K562 (cell line): ENCODE measurements around the gene ENDOG.

Experiments used
- CTCF ChIP-seq, 3 experiments: IDR thresholded peaks in 2 of 3; conservative IDR thresholded peaks in 1 of 3; 2 replicates each; pipeline ENCODE4 v1.5.1; 2011 to 2012; ENCODE audit warnings: low read length in 3 of 3, mild to moderate bottlenecking in 3 of 3, control low read depth in 2 of 3, improper control_type of control experiment in 1 of 3, inconsistent platforms in 1 of 3, low read depth in 1 of 3, mixed read lengths in 1 of 3, moderate library complexity in 1 of 3; ENCODE audit not compliant: insufficient read depth in 2 of 3
- JUND ChIP-seq, 2 experiments: IDR thresholded peaks; 2 replicates in 1 of 2; 3 replicates in 1 of 2; pipeline ENCODE4 v1.6.1; 2011; ENCODE audit warnings: borderline replicate concordance in 2 of 2, low read depth in 2 of 2, low read length in 2 of 2, improper control_type of control experiment in 1 of 2, missing biosample characterization in 1 of 2, missing genetic modification characterization in 1 of 2, missing genetic modification reagents in 1 of 2
- KLF16 ChIP-seq: IDR thresholded peaks from 2 replicates; pipeline ENCODE4 v1.6.1; 2016; ENCODE audit warnings: antibody characterized with exemption
- POLR2AphosphoS5 ChIP-seq: IDR thresholded peaks from 2 replicates; pipeline ENCODE4 v1.6.1; 2011; ENCODE audit warnings: mild to moderate bottlenecking, low read depth, low read length, moderate library complexity; ENCODE audit not compliant: control insufficient read depth, insufficient read depth
- RAD21 ChIP-seq, 2 experiments: fragments of 250-450 bp in 1 of 2; fragments of 450-650 bp in 1 of 2; sonication (Bioruptor Pico) in 1 of 2; formaldehyde crosslinking in 1 of 2; IDR thresholded peaks in 1 of 2; conservative IDR thresholded peaks in 1 of 2; 2 replicates each; pipeline versions ENCODE4 v1.4.0 to v1.8.0; 2020 to 2022; ENCODE audit warnings: mild to moderate bottlenecking in 2 of 2, moderate library complexity in 1 of 2
- RAD51 ChIP-seq: fragments of 450-650 bp; IDR thresholded peaks from 2 replicates; pipeline ENCODE4 v1.7.1; 2016; ENCODE audit warnings: low read depth, mild to moderate bottlenecking, borderline replicate concordance
- RERE ChIP-seq: sonication (generic); formaldehyde crosslinking; IDR thresholded peaks from 2 replicates; pipeline ENCODE4 v1.8.0; 2023; ENCODE audit warnings: missing genetic modification reagents, mild to moderate bottlenecking, borderline replicate concordance
- TAF1 ChIP-seq: IDR thresholded peaks from 2 replicates; pipeline ENCODE4 v1.6.1; 2011; ENCODE audit warnings: mild to moderate bottlenecking, low read length, moderate library complexity; ENCODE audit not compliant: insufficient read depth, control insufficient read depth, severe bottlenecking; ENCODE audit errors: extremely low read depth
- ZBTB17 ChIP-seq: fragments of 450-650 bp; formaldehyde crosslinking; IDR thresholded peaks from 2 replicates; pipeline ENCODE4 v1.4.0; 2020; ENCODE audit warnings: mild to moderate bottlenecking
- ZNF143 ChIP-seq: sonication (generic); formaldehyde crosslinking; IDR thresholded peaks from 2 replicates; pipeline ENCODE4 v1.9.0; 2022; ENCODE audit warnings: mild to moderate bottlenecking, missing genetic modification reagents
- ZNF274 ChIP-seq: IDR thresholded peaks from 2 replicates; pipeline ENCODE4 v1.6.1; 2011; ENCODE audit warnings: low read depth, mild to moderate bottlenecking, low read length, moderate library complexity, borderline replicate concordance
- TF ChIP-seq, protein P1 (sequence below): sonication (generic); formaldehyde crosslinking; IDR thresholded peaks from 2 replicates; pipeline ENCODE4 v1.8.0; 2022; ENCODE audit warnings: mild to moderate bottlenecking, missing genetic modification reagents, borderline replicate concordance
- TF ChIP-seq, protein P2 (sequence below): sonication (generic); formaldehyde crosslinking; IDR thresholded peaks from 2 replicates; pipeline ENCODE4 v1.8.1; 2023; ENCODE audit warnings: mild to moderate bottlenecking, missing genetic modification reagents

GRCh38 chr9:128860937-128861336 lies 42.6 kb downstream of the ENDOG start:
- TF ChIP-seq RAD51 = no peak
- TF ChIP-seq POLR2AphosphoS5 = no peak
- TF ChIP-seq CTCF (IDR thresholded peaks at IDR 0.05 in 2 of 3, conservative IDR thresholded peaks at IDR 0.05 in 1 of 3; ENCODE audit: insufficient read depth in 2 of 3, low read depth in 1 of 3, low read length in 3 of 3) = no peak
- no peak for TF ChIP-seq TAF1
- TF ChIP-seq ZBTB17 (CRISPR knock-in tag) = no peak
- TF ChIP-seq RAD21 (CRISPR knock-in tag; conservative IDR thresholded peaks at IDR 0.05 in 1 of 2, IDR thresholded peaks at IDR 0.05 in 1 of 2) = no peak
- TF ChIP-seq JUND (IDR thresholded peaks at IDR 0.05; ENCODE audit: borderline replicate concordance, low read depth, low read length) = no peak
- TF ChIP-seq JUND (tag; IDR thresholded peaks at IDR 0.05; ENCODE audit: borderline replicate concordance, low read depth, low read length) = no peak
- TF ChIP-seq KLF16 = no peak
- TF ChIP-seq, protein P1, sequence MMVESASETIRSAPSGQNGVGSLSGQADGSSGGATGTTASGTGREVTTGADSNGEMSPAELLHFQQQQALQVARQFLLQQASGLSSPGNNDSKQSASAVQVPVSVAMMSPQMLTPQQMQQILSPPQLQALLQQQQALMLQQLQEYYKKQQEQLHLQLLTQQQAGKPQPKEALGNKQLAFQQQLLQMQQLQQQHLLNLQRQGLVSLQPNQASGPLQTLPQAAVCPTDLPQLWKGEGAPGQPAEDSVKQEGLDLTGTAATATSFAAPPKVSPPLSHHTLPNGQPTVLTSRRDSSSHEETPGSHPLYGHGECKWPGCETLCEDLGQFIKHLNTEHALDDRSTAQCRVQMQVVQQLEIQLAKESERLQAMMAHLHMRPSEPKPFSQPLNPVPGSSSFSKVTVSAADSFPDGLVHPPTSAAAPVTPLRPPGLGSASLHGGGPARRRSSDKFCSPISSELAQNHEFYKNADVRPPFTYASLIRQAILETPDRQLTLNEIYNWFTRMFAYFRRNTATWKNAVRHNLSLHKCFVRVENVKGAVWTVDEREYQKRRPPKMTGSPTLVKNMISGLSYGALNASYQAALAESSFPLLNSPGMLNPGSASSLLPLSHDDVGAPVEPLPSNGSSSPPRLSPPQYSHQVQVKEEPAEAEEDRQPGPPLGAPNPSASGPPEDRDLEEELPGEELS (CRISPR knock-in tag) = no peak
- no peak for TF ChIP-seq RERE (CRISPR knock-in tag)
- TF ChIP-seq ZNF274 = no peak
- TF ChIP-seq, protein P2, sequence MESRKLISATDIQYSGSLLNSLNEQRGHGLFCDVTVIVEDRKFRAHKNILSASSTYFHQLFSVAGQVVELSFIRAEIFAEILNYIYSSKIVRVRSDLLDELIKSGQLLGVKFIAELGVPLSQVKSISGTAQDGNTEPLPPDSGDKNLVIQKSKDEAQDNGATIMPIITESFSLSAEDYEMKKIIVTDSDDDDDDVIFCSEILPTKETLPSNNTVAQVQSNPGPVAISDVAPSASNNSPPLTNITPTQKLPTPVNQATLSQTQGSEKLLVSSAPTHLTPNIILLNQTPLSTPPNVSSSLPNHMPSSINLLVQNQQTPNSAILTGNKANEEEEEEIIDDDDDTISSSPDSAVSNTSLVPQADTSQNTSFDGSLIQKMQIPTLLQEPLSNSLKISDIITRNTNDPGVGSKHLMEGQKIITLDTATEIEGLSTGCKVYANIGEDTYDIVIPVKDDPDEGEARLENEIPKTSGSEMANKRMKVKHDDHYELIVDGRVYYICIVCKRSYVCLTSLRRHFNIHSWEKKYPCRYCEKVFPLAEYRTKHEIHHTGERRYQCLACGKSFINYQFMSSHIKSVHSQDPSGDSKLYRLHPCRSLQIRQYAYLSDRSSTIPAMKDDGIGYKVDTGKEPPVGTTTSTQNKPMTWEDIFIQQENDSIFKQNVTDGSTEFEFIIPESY (CRISPR knock-in tag) = no peak
- no peak for TF ChIP-seq ZNF143
